Measurements from ENCODE around the gene RIMS1.

DNA sequence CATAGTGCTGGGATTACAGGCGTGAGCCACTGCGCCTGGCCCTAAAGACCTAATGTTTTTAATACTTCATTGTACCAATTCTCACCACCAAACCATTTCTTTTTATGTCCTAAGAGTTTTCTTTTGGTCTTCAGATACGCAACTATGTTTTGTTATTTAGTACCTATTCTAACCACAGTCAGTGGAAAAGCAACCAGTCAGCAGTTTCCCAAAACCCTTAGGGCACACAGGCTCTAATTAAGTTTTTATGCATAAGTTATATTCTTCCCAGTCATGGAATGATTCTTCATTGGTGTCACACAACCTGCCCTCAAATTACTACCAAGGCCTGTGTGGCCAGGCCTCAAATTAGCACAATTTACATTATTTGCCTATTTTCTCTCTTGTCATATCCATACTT, 487.8 kb downstream of the RIMS1 start:
- TF ChIP-seq SMC3 (conservative IDR thresholded peaks at IDR 0.05; ENCODE audit: insufficient read depth, low read depth, low read length) (no peak), SETDB1 (IDR thresholded peaks at IDR 0.05; ENCODE audit: low read length) (no peak), TAF15 (IDR thresholded peaks at IDR 0.05; ENCODE audit: low read depth, low read length) (no peak), CTBP1 (IDR thresholded peaks at IDR 0.05; ENCODE audit: borderline replicate concordance) (no peak)
- TF ChIP-seq, protein P1, sequence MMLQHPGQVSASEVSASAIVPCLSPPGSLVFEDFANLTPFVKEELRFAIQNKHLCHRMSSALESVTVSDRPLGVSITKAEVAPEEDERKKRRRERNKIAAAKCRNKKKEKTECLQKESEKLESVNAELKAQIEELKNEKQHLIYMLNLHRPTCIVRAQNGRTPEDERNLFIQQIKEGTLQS (IDR thresholded peaks at IDR 0.05), result no peak
- TF ChIP-seq, protein P1 (CRISPR knock-in tag; conservative IDR thresholded peaks at IDR 0.05), result no peak
